HEK293 (cell line): ENCODE data around the gene PPFIA3.
A peak's percentile ranks its signal among the peaks of the same experiment; 100 is the strongest.

Experiments used
- CTCF ChIA-PET: fragments of 350-600 bp; formaldehyde crosslinking; extraction: SDS; loops from one replicate; lab custom pipeline; 2021; ENCODE audit warnings: antibody characterized with exemption; lab: Yijun Ruan, JAX
- POLR2A ChIA-PET: fragments of 300-600 bp; formaldehyde crosslinking; extraction: SDS; loops from one replicate; lab custom pipeline; 2020; ENCODE audit warnings: antibody characterized with exemption, inconsistent platforms; lab: Yijun Ruan, JAX
- H3K27ac ChIP-seq: fragments of 200-500 bp; sonication (Bioruptor generic); 2 replicates; pipeline ENCODE4 v1.5.1; 2014; ENCODE audit warnings: low read depth, low read length, control low read depth, inconsistent platforms; ENCODE audit errors: extremely low read depth
- H3K36me3 ChIP-seq, 2 experiments: fragments of 200-500 bp in 1 of 2; sonication (Bioruptor generic) in 1 of 2; 1 replicate in 1 of 2; 2 replicates in 1 of 2; pipeline ENCODE4 v1.5.1; 2014 to 2017; ENCODE audit warnings: inconsistent platforms in 2 of 2, low read length in 2 of 2; ENCODE audit not compliant: control insufficient read depth in 2 of 2, insufficient read depth in 1 of 2
- H3K4me1 ChIP-seq: fragments of 200-500 bp; sonication (Bioruptor generic); 2 replicates; pipeline ENCODE4 v1.5.1; 2014; ENCODE audit warnings: mild to moderate bottlenecking, low read length, inconsistent platforms; ENCODE audit not compliant: control insufficient read depth, insufficient read depth
- H3K4me3 ChIP-seq: 2 replicates; pipeline ENCODE4 v1.5.1; 2011; ENCODE audit warnings: low read depth, mild to moderate bottlenecking, control low read depth, low read length, moderate library complexity
- H3K9me3 ChIP-seq: fragments of 200-500 bp; sonication (Bioruptor generic); 2 replicates; pipeline ENCODE4 v1.5.1; 2014; ENCODE audit warnings: low read depth, low read length, inconsistent platforms; ENCODE audit not compliant: control insufficient read depth, insufficient read depth
- GLIS1 ChIP-seq: fragments of 450-650 bp; formaldehyde crosslinking; IDR thresholded peaks from 2 replicates; pipeline ENCODE4 v1.5.1; 2016; ENCODE audit warnings: missing biosample characterization, missing genetic modification characterization
- GLIS2 ChIP-seq: fragments of 450-650 bp; formaldehyde crosslinking; IDR thresholded peaks from 2 replicates; pipeline ENCODE4 v1.5.1; 2016; ENCODE audit warnings: missing biosample characterization, missing genetic modification characterization
- PATZ1 ChIP-seq: fragments of 450-650 bp; formaldehyde crosslinking; IDR thresholded peaks from 2 replicates; pipeline ENCODE4 v1.5.1; 2016; ENCODE audit warnings: missing biosample characterization, missing genetic modification characterization
- REPIN1 ChIP-seq: fragments of 450-650 bp; formaldehyde crosslinking; IDR thresholded peaks from 2 replicates; pipeline ENCODE4 v1.5.1; 2017; ENCODE audit warnings: missing biosample characterization, missing genetic modification characterization, low read depth
- SCRT2 ChIP-seq: fragments of 450-650 bp; formaldehyde crosslinking; IDR thresholded peaks from 2 replicates; pipeline ENCODE4 v1.5.1; 2016; ENCODE audit warnings: missing biosample characterization, missing genetic modification characterization
- SP2 ChIP-seq: fragments of 450-650 bp; formaldehyde crosslinking; IDR thresholded peaks from 2 replicates; pipeline ENCODE4 v1.5.1; 2016; ENCODE audit warnings: missing biosample characterization, missing genetic modification characterization
- SP3 ChIP-seq: fragments of 450-650 bp; formaldehyde crosslinking; IDR thresholded peaks from 2 replicates; pipeline ENCODE4 v1.5.1; 2016; ENCODE audit warnings: missing biosample characterization, missing genetic modification characterization
- ZBTB17 ChIP-seq: fragments of 450-650 bp; formaldehyde crosslinking; IDR thresholded peaks from 2 replicates; pipeline ENCODE4 v1.5.1; 2016; ENCODE audit warnings: missing biosample characterization, missing genetic modification characterization
- ZBTB48 ChIP-seq: fragments of 450-650 bp; formaldehyde crosslinking; IDR thresholded peaks from 2 replicates; pipeline ENCODE4 v1.5.1; 2016; ENCODE audit warnings: missing biosample characterization, missing genetic modification characterization
- ZFP41 ChIP-seq: fragments of 450-650 bp; formaldehyde crosslinking; IDR thresholded peaks from 2 replicates; pipeline ENCODE4 v1.5.1; 2016; ENCODE audit warnings: missing biosample characterization, missing genetic modification characterization, borderline replicate concordance
- ZFP69B ChIP-seq: fragments of 450-650 bp; formaldehyde crosslinking; IDR thresholded peaks from 2 replicates; pipeline ENCODE4 v1.5.1; 2016; ENCODE audit warnings: missing biosample characterization, missing genetic modification characterization
- ZNF112 ChIP-seq: fragments of 450-650 bp; formaldehyde crosslinking; IDR thresholded peaks from 2 replicates; pipeline ENCODE4 v1.5.0; 2017; ENCODE audit warnings: missing biosample characterization, missing genetic modification characterization
- ZNF341 ChIP-seq: fragments of 450-650 bp; formaldehyde crosslinking; IDR thresholded peaks from 2 replicates; pipeline ENCODE4; 2016; ENCODE audit warnings: low read depth, missing biosample characterization, missing genetic modification characterization
- ZNF449 ChIP-seq: fragments of 450-650 bp; formaldehyde crosslinking; IDR thresholded peaks from 2 replicates; pipeline ENCODE4 v1.5.1; 2017; ENCODE audit warnings: missing biosample characterization, mild to moderate bottlenecking, missing genetic modification characterization, moderate library complexity
- ZNF548 ChIP-seq: fragments of 450-650 bp; formaldehyde crosslinking; IDR thresholded peaks from 2 replicates; pipeline ENCODE4 v1.5.1; 2016; ENCODE audit warnings: missing biosample characterization, missing genetic modification characterization
- ZNF549 ChIP-seq: fragments of 450-650 bp; IDR thresholded peaks from 2 replicates; pipeline ENCODE4 v1.5.1; 2018; ENCODE audit warnings: missing biosample characterization, missing genetic modification characterization, mild to moderate bottlenecking, inconsistent platforms, moderate library complexity
- ZNF610 ChIP-seq: fragments of 450-650 bp; formaldehyde crosslinking; IDR thresholded peaks from 2 replicates; pipeline ENCODE4 v1.5.1; 2016; ENCODE audit warnings: missing biosample characterization, missing genetic modification characterization, borderline replicate concordance
- ZSCAN4 ChIP-seq: fragments of 450-650 bp; formaldehyde crosslinking; IDR thresholded peaks from 2 replicates; pipeline ENCODE4 v1.5.1; 2017; ENCODE audit warnings: missing biosample characterization, missing genetic modification characterization
- TF ChIP-seq, protein P1 (sequence below): fragments of 450-650 bp; formaldehyde crosslinking; IDR thresholded peaks from 2 replicates; pipeline ENCODE4 v1.5.1; 2016; ENCODE audit warnings: missing biosample characterization, missing genetic modification characterization

The PPFIA3 gene

DNA sequence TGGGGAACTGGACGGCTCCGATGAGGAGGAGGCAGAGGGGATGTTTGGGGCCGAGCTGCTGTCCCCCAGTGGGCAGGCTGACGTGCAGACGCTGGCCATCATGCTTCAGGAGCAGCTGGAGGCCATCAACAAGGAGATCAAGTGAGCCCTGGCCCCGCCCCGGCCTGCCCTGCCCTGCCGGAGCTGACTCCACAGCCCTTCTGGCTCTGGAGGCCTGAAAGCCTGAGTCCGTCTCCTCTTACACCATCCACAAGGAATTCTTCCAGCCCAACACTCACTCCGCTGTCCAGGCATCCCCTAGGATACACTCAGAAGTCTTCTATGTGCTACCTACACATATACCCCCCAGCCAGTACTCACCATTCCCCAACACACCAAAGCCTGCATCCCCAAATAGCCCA lies 17.4 kb downstream of the PPFIA3 start (continued):
- TF ChIP-seq ZNF548 (tag by site-specific recombination), result no peak
- TF ChIP-seq REPIN1 (tag by site-specific recombination), result no peak
- no peak for TF ChIP-seq SCRT2 (tag by site-specific recombination)
- TF ChIP-seq ZFP69B, result no peak
- TF ChIP-seq ZNF610 (tag by site-specific recombination), result no peak

- ChIA-PET POLR2A (no interaction called here), CTCF (interaction anchor here (0.9 to 2.5 kb wide), 4 partner anchors 43 to 406 kb away, joined by 3 to 9 read pairs (median 6); partner anchors contain the start of genes GYS1 and RUVBL2)
- no peaks in the 10 kb centered on the region for H3K9me3 ChIP-seq
- no peak overlapping the region for H3K27ac ChIP-seq
- no peak overlapping the region for H3K4me3 ChIP-seq
- no peaks in the 10 kb centered on the region for H3K4me1 ChIP-seq
- peaks cover 0 to 5% of the 10 kb centered on the region in 2 experiments; a peak in 2 of 3 replicates for H3K36me3 ChIP-seq
- no peak for TF ChIP-seq ZFP41 (tag by site-specific recombination)
- TF ChIP-seq ZNF112 (tag by site-specific recombination), result peak; percentile 97
Measured at GRCh38 chr19:49140951-49141350, 21.6 kb downstream of the PPFIA3 start.

DNA sequence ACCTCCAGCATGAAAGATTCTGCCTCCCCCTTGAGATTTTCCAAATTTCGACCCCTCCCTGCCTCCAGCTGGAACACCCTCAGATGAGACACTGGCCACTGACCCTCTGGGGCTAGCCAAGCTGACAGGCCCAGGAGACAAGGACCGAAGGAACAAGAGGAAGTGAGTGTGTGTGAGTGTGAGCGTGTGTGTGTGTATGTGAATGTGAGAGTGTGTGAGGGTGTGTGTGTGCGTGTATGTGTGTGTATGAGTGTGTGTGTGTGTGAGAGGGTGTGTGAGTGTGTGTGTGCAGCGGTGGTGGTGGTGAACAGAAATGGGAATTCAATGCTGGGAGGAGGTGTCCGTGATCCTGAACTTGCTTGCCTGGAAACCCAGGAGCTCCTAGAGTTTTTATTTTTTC lies 22.0 kb downstream of the PPFIA3 start:
- CTCF ChIA-PET, result interaction anchor here (0.7 to 1.7 kb wide), 4 partner anchors 11 to 148 kb away, joined by 3 to 7 read pairs (median 3); partner anchors contain the start of genes GYS1 and RUVBL2
- Histone ChIP-seq H3K4me3 (no peak overlapping the region), H3K27ac (no peak overlapping the region), H3K36me3 (peaks cover 0 to 5% of the 10 kb centered on the region in 2 experiments; a peak in 2 of 3 replicates), H3K9me3 (no peaks in the 10 kb centered on the region), H3K4me1 (no peaks in the 10 kb centered on the region)
- POLR2A ChIA-PET, result no interaction called here
- TF ChIP-seq ZSCAN4 (peak; percentile 98), ZBTB48 (tag by site-specific recombination) (no peak)

GRCh38 chr19:49142866-49143335 lies 23.6 kb downstream of the PPFIA3 start:
- ChIA-PET CTCF (interaction anchor here (0.6 to 5.4 kb wide), 3 partner anchors 46 to 738 kb away, joined by 3 to 66 read pairs (median 3); no protein-coding TSS in a partner anchor), POLR2A (interaction anchor here (0.7 to 1.3 kb wide), 3 partner anchors 11 to 56 kb away, joined by 3 to 8 read pairs (median 5); no protein-coding TSS in a partner anchor)
- TF ChIP-seq ZNF549 (no peak), PATZ1 (peak; percentile 59), ZBTB17 (peak; percentile 46; the same call in 1 of the 2 replicates), GLIS1 (tag by site-specific recombination) (peak; percentile 63), ZNF341 (tag by site-specific recombination) (peak; percentile 34), GLIS2 (peak; percentile 91), SP2 (tag by site-specific recombination) (peak; percentile 92), SP3 (tag by site-specific recombination) (peak; percentile 22; the same call in 1 of the 2 replicates), ZNF449 (tag by site-specific recombination) (no peak)
- TF ChIP-seq, protein P1, sequence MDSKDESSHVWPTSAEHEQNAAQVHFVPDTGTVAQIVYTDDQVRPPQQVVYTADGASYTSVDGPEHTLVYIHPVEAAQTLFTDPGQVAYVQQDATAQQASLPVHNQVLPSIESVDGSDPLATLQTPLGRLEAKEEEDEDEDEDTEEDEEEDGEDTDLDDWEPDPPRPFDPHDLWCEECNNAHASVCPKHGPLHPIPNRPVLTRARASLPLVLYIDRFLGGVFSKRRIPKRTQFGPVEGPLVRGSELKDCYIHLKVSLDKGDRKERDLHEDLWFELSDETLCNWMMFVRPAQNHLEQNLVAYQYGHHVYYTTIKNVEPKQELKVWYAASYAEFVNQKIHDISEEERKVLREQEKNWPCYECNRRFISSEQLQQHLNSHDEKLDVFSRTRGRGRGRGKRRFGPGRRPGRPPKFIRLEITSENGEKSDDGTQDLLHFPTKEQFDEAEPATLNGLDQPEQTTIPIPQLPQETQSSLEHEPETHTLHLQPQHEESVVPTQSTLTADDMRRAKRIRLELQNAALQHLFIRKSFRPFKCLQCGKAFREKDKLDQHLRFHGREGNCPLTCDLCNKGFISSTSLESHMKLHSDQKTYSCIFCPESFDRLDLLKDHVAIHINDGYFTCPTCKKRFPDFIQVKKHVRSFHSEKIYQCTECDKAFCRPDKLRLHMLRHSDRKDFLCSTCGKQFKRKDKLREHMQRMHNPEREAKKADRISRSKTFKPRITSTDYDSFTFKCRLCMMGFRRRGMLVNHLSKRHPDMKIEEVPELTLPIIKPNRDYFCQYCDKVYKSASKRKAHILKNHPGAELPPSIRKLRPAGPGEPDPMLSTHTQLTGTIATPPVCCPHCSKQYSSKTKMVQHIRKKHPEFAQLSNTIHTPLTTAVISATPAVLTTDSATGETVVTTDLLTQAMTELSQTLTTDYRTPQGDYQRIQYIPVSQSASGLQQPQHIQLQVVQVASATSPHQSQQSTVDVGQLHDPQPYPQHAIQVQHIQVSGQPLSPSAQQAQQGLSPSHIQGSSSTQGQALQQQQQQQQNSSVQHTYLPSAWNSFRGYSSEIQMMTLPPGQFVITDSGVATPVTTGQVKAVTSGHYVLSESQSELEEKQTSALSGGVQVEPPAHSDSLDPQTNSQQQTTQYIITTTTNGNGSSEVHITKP (tag by site-specific recombination), result peak; percentile 81; the same call in 1 of the 2 replicates
- Histone ChIP-seq H3K4me1 (no peaks in the 10 kb centered on the region), H3K9me3 (no peaks in the 10 kb centered on the region), H3K4me3 (peak overlapping the region; percentile 29), H3K27ac (no peak overlapping the region), H3K36me3 (no peaks in the 10 kb centered on the region; a peak in 1 of 3 replicates)
